GM12801 (cell line): ENCODE results near the gene HHLA2.

Experiments used
- TF ChIP-seq, protein P1 (sequence below): IDR thresholded peaks from one replicate; pipeline ENCODE4 v1.5.1; 2011; ENCODE audit warnings: control low read depth; ENCODE audit not compliant: insufficient read length; ENCODE audit errors: extremely low read depth

The HHLA2 gene

GRCh38 chr3:108295421-108296175 is 750 bp upstream of the HHLA2 start:
- TF ChIP-seq, protein P1, sequence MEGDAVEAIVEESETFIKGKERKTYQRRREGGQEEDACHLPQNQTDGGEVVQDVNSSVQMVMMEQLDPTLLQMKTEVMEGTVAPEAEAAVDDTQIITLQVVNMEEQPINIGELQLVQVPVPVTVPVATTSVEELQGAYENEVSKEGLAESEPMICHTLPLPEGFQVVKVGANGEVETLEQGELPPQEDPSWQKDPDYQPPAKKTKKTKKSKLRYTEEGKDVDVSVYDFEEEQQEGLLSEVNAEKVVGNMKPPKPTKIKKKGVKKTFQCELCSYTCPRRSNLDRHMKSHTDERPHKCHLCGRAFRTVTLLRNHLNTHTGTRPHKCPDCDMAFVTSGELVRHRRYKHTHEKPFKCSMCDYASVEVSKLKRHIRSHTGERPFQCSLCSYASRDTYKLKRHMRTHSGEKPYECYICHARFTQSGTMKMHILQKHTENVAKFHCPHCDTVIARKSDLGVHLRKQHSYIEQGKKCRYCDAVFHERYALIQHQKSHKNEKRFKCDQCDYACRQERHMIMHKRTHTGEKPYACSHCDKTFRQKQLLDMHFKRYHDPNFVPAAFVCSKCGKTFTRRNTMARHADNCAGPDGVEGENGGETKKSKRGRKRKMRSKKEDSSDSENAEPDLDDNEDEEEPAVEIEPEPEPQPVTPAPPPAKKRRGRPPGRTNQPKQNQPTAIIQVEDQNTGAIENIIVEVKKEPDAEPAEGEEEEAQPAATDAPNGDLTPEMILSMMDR: no peak

DNA sequence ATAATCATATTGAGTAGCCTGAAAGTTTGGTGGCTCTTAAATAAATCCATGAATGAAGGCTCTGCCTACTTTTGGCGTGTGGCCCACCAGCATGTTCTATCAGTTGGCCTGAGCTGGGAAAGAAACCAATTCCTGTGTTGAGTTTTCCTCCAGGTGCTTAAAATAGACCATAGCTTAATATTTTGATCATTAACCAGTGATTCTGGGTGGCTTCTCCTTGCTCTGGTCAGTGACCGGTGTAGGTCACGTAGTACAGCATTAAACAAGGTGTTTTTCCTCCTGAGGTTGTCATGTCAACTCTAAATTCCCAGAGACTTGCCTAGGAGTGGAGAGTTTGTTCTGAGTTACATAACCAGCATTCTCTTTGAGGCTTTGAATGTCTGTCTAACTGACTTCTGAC is 1.3 kb downstream of the HHLA2 start:
- TF ChIP-seq, protein P1: no peak

- TF ChIP-seq, protein P1: no peak
Observed at GRCh38 chr3:108298056-108298455, 1.7 kb downstream of the HHLA2 start.

DNA sequence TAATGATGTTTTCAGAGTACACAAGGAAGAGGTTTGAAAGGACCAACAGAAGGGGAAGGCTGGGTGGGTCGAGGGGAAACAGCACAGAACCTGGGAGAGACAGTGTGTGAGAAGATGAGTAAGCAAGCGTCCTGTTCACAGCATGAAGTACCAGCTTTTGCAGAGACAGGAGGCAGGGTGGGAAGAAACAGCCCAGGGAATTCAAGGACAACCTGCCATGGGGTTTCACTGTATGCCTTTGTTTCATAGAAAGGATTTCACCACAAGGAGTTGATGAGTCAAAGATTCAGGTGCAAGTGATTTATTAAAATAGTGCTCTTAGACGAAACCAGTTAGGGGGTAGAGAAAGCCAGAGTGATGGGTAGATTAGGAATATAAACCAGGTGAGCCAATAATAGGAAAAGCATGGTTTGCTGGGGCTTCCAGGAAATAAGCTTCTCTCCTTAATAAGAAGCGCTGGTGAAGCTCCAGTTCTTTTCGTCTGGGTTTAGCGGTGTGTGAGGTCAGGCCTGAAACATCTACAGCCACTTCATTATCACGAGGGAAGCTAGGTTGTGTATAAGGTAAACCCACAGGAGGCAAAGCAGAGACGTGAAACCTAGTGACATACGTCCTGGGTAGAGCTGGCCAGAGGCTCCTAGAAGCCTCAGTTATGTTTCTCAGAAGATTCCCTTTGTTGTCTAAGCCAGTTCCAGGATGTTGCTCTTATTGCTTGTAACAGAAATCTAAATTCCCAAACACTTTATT is 3.9 kb downstream of the HHLA2 start:
- TF ChIP-seq, protein P1: no peak

DNA sequence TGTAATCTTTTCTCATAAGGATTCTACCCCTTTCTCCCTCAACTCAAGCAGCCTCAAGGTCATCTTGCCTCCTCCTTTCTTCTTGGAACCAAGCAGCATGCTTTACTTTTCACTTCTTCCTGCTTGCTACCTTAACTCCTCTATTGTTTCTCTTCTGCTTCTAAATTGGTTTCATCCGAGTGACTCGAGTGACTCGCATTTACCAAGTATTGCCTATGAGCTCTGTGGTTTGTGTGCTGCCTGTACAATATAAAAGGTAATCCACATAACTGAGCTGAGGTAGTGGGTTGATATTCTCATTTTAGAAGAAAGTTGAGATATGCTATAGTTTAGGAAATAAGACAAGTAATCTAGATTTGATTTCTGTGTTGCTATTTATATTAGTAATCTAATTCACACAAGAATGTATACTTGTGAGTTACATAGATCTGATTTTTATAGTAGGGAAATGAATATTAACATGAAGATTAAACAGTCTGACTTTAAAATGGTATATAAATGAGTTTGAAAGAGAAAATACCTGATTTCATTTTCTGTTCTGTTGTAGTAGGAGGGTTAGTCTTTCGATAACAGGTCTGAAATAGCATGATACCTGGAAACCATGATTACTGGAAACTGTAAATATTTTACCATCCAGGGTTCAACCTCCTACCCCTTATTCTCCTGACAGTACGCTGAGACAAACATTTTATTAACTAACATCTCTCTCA is 5.5 kb downstream of the HHLA2 start:
- TF ChIP-seq, protein P1: no peak

DNA sequence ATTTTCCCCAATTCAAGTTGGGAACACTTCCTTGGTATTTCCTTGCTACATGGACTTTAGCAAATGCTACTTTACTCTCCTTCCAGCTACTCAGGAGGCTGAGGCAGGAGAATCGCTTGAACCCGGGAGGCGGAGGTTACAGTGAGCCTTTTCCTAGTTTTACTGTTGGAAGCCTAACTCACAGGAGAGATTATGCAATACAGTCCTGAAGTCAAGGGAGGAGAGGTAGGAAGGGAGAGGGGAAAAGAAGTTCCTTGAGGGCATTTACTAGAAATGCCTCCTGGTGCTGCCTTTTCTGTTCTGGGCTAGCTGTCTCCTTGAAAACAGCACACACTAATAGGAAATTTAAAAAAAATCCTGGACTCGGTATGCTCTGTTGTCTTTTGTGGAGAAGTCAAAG is 6.2 kb downstream of the HHLA2 start:
- TF ChIP-seq, protein P1: no peak

- TF ChIP-seq, protein P1: no peak
Observed at GRCh38 chr3:108305484-108306172, 9.3 kb downstream of the HHLA2 start.
